ENCODE measurements around the gene MRPL53.

Gene MRPL53

GRCh38 chr2:74502147-74502719, 29.8 kb upstream of the MRPL53 start:
- no peak for DNase-seq (ENCODE audit: low read depth)
- no peak for TF ChIP-seq CTCF (IDR thresholded peaks at IDR 0.05; ENCODE audit: control insufficient read depth, extremely low read depth, insufficient read depth)

GRCh38 chr2:74501335-74502071, 29.0 kb upstream of the MRPL53 start:
- no peak overlapping the region for H3K4me3 ChIP-seq (ENCODE audit: low read depth, low read length)
- TF ChIP-seq CTCF (IDR thresholded peaks at IDR 0.05; ENCODE audit: control insufficient read depth, extremely low read depth, insufficient read depth): no peak
- no peak for DNase-seq (ENCODE audit: low read depth)

More at GRCh38 chr2:74502147-74502719, 29.8 kb upstream of the MRPL53 start:
- H3K4me3 ChIP-seq (ENCODE audit: low read depth, low read length): no peak overlapping the region

GRCh38 chr2:74500578-74500946, 28.1 kb upstream of the MRPL53 start:
- H3K4me3 ChIP-seq (ENCODE audit: low read depth, low read length): no peak overlapping the region
- no peak for TF ChIP-seq CTCF (IDR thresholded peaks at IDR 0.05; ENCODE audit: control insufficient read depth, extremely low read depth, insufficient read depth)

GRCh38 chr2:74499940-74500577, 27.6 kb upstream of the MRPL53 start:
- H3K4me3 ChIP-seq (ENCODE audit: low read depth, low read length): no peak overlapping the region
- DNase-seq (ENCODE audit: low read depth): no peak

More at GRCh38 chr2:74500578-74500946, 28.1 kb upstream of the MRPL53 start:
- no peak for DNase-seq (ENCODE audit: low read depth)

GRCh38 chr2:74499267-74499939, 26.9 kb upstream of the MRPL53 start, which contains the start of gene LBX2:
LBX2 (minus strand) TSS chr2:74499603; CDS start chr2:74499537, 66 bp downstream.
- no peak for TF ChIP-seq CTCF (IDR thresholded peaks at IDR 0.05; ENCODE audit: control insufficient read depth, extremely low read depth, insufficient read depth)
- DNase-seq (ENCODE audit: low read depth): no peak
- H3K4me3 ChIP-seq (ENCODE audit: low read depth, low read length): no peak within 1 kb of the TSS

More at GRCh38 chr2:74499940-74500577, 27.6 kb upstream of the MRPL53 start:
- TF ChIP-seq CTCF (IDR thresholded peaks at IDR 0.05; ENCODE audit: control insufficient read depth, extremely low read depth, insufficient read depth): no peak

GRCh38 chr2:74498500-74499266, 26.2 kb upstream of the MRPL53 start:
- DNase-seq (ENCODE audit: low read depth): no peak
- no peak for TF ChIP-seq CTCF (IDR thresholded peaks at IDR 0.05; ENCODE audit: control insufficient read depth, extremely low read depth, insufficient read depth)
- no peak overlapping the region for H3K4me3 ChIP-seq (ENCODE audit: low read depth, low read length)
